GM12891 (cell line): Measurements from ENCODE around the gene TRPC3.

ENCODE experiments used
- PAX5 ChIP-seq: IDR thresholded peaks from 2 replicates; pipeline ENCODE4 v1.6.1; 2011; ENCODE audit warnings: low read length, moderate library complexity, mild to moderate bottlenecking; ENCODE audit not compliant: insufficient read depth, severe bottlenecking
- TAF1 ChIP-seq: IDR thresholded peaks from 2 replicates; pipeline ENCODE4 v1.6.1; 2011; ENCODE audit warnings: low read depth, low read length, control low read depth

GRCh38 chr4:121950680-121951520 is 960 bp downstream of the TRPC3 start:
- TF ChIP-seq TAF1 = no peak
- no peak for TF ChIP-seq PAX5
